Heart left ventricle (tissue), 16 donors: Measurements from ENCODE around the gene HLA-B. TPM values are rescaled to one million over a fixed set of nuclear protein-coding genes. Genes with fewer than 3 reads are reported as not detected.

Source experiments
- ATAC-seq, 4 donors: fragments of 200-7000 bp; cut with Tn5 transposase; one replicate each; pipeline ENCODE4 v1.9.1; 2020 to 2022; ENCODE audit warnings: moderate library complexity in 4 of 4, mild to moderate bottlenecking in 3 of 4, moderate number of reproducible peaks in 1 of 4
- DNase-seq, 5 donors: peaks; one replicate each; pipeline ENCODE4 v3.0.0-alpha.2; 2020
- H3K27ac ChIP-seq, 12 donors: fragments of 200-600 bp; sonication (generic) in 4 of 12; one replicate each; pipeline versions ENCODE4 v1.5.0 to v1.8.0; 2016 to 2022; ENCODE audit warnings: mild to moderate bottlenecking in 2 of 12
- H3K27me3 ChIP-seq, 9 donors: fragments of 200-600 bp; sonication (generic) in 2 of 9; one replicate each; pipeline versions ENCODE4 v1.5.1 to v1.8.0; 2016 to 2022; ENCODE audit warnings: mild to moderate bottlenecking in 3 of 9
- H3K36me3 ChIP-seq, 9 donors: fragments of 200-600 bp; sonication (generic) in 2 of 9; one replicate each; pipeline versions ENCODE4 v1.5.0 to v1.8.0; 2018 to 2022; ENCODE audit warnings: mild to moderate bottlenecking in 2 of 9
- H3K4me1 ChIP-seq, 12 donors: fragments of 200-600 bp; sonication (generic) in 4 of 12; one replicate each; pipeline versions ENCODE4 v1.5.0 to v1.8.0; 2016 to 2022; ENCODE audit warnings: mild to moderate bottlenecking in 3 of 12
- H3K4me3 ChIP-seq, 12 donors: fragments of 200-600 bp; sonication (generic) in 4 of 12; one replicate each; pipeline versions ENCODE4 v1.5.0 to v1.8.0; 2017 to 2022; ENCODE audit warnings: mild to moderate bottlenecking in 9 of 12, moderate library complexity in 4 of 12
- H3K9me3 ChIP-seq, 12 donors: fragments of 200-600 bp; sonication (generic) in 4 of 12; one replicate each; pipeline versions ENCODE4 v1.5.0 to v1.8.0; 2016 to 2022; ENCODE audit warnings: mild to moderate bottlenecking in 1 of 12
- POLR2A ChIP-seq, 2 donors: fragments of 450-650 bp; IDR thresholded peaks; one replicate each; pipeline ENCODE4 v1.6.1; 2017; ENCODE audit warnings: antibody characterized with exemption in 2 of 2, mild to moderate bottlenecking in 2 of 2, moderate library complexity in 2 of 2
- WGBS, 4 donors: extraction: QIAGEN DNeasy Blood & Tissue Kit in 2 of 4; methylation state at CpG; one replicate each; pipeline versions ENCODE4 v1.1.5 to v1.1.7; 2013 to 2018; 5-methylcytosine and 5-hydroxymethylcytosine counted together
- intact Hi-C, 10 donors: fragments of 100-400 bp; cut with DNase I; formaldehyde crosslinking; loops; one replicate each; pipeline versions ENCODE4 v1.11.1 to v1.14.2; 2022
- polyA plus RNA-seq, 2 donors: library from polyadenylated mRNA; stranded (reverse); fragments of 200-250 nt; gene quantifications; one replicate each; pipeline ENCODE4 v1.2.3, GENCODE V29; 2013
- total RNA-seq, 9 donors: library from RNA; depleted of rRNA in 2 of 9; stranded (reverse); fragments of >200 nt in 2 of 9; fragmentation: NEBNext Ultra II Directional in 3 of 9; extraction: Animal tissue kit (Norgen Biotek cat#: 25700) in 3 of 9; gene quantifications; one replicate each; pipeline versions ENCODE4 v1.1.0 to v1.2.4, GENCODE V29; 2016 to 2023
- TF ChIP-seq, protein P1 (sequence below), 12 donors: fragments of 200-600 bp; sonication (generic) in 4 of 12; IDR thresholded peaks; one replicate each; pipeline versions ENCODE4 v1.5.0 to v1.8.0; 2018 to 2022; ENCODE audit warnings: antibody characterized with exemption in 12 of 12, mild to moderate bottlenecking in 5 of 12
- donor health status: ischemic (EF 13 %, LVEDD 7.1; RV severe dilation, severe dysfunction).
- donor health status: healthy with polysubstance abuse.
- donor health status: DM: no; HTN: yes; CAD: no.
- donor health status: DM: no; HTN: no; CAD: no.
- donor health status: ischemic (EF 25% LVEDD 6.9; RV normal size, moderate dysfunction).
- donor health status: ischemic (EF 25% LVEDD 5.7; RV mildly dilated, moderate dysfunction).
- donor health status: healthy.
- donor health status: DM: yes; HTN: yes; CAD: no.
- donor health status: ischemic (EF 35%, LVEDD 5.7; RV mildly dilated, moderate dysfunction).
- donor health status: nonischemic (EF 11% LVEDD 7.7; RV severe dilation, severe dysfunction).
- donor health status: DM: yes; HTN: yes; CAD: no.
- donor health status: PGD.
- donor health status: ischemic (EF 29% LVEDD 5.4; RV normal size, mild dysfunction).
- donor health status: nonischemic (EF 23%, LVEDD 6.1; RV moderate dilation, normal function).

HLA-B gene
- total and polyA plus RNA-seq, 11 donors, result 235 to 2,858 (median 390) TPM

DNA sequence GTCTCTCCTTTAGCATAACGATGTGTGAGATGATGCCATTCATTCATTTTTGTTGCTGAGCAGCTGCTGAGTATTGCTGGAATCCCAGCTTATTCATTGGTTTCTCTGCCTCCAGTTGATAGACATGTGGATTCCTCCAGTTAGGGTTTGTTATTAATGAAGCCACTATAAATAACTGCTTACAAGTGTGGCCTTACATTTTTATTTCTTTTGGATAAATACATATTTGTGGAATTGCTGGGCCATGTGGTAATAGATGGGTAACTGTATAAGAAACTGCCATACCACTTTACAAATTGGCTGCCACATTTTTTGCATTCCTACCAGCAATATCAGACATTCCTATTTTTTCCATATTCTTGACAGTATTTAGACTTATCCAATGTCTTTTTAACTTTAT lies 2.6 kb upstream of the HLA-B start:
- TF ChIP-seq, protein P1, sequence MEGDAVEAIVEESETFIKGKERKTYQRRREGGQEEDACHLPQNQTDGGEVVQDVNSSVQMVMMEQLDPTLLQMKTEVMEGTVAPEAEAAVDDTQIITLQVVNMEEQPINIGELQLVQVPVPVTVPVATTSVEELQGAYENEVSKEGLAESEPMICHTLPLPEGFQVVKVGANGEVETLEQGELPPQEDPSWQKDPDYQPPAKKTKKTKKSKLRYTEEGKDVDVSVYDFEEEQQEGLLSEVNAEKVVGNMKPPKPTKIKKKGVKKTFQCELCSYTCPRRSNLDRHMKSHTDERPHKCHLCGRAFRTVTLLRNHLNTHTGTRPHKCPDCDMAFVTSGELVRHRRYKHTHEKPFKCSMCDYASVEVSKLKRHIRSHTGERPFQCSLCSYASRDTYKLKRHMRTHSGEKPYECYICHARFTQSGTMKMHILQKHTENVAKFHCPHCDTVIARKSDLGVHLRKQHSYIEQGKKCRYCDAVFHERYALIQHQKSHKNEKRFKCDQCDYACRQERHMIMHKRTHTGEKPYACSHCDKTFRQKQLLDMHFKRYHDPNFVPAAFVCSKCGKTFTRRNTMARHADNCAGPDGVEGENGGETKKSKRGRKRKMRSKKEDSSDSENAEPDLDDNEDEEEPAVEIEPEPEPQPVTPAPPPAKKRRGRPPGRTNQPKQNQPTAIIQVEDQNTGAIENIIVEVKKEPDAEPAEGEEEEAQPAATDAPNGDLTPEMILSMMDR (IDR thresholded peaks at IDR 0.05), result no peak
- TF ChIP-seq POLR2A (IDR thresholded peaks at IDR 0.05), result no peak
- no peak for DNase-seq
- Histone ChIP-seq H3K27ac (no peak overlapping the region), H3K4me3 (no peak overlapping the region), H3K27me3 (peaks cover 0 to 26% (median 0%) of the 10 kb centered on the region in 9 donors), H3K9me3 (no peaks in the 10 kb centered on the region), H3K4me1 (peaks cover 0 to 19% (median 0%) of the 10 kb centered on the region in 12 donors), H3K36me3 (peaks cover 0 to 15% (median 6%) of the 10 kb centered on the region in 9 donors)
- intact Hi-C loops, result loop anchor here in 2 of 10 donors (5.0 kb wide), 1 partner anchor 87 kb away; the partner anchor contains the start of gene HLA-C (in 2 of the 2)
- no peak for ATAC-seq
- WGBS, 4 donors, result 74 to 89% (median 87%) methylated on average over 1 of the region's 1 CpG

DNA sequence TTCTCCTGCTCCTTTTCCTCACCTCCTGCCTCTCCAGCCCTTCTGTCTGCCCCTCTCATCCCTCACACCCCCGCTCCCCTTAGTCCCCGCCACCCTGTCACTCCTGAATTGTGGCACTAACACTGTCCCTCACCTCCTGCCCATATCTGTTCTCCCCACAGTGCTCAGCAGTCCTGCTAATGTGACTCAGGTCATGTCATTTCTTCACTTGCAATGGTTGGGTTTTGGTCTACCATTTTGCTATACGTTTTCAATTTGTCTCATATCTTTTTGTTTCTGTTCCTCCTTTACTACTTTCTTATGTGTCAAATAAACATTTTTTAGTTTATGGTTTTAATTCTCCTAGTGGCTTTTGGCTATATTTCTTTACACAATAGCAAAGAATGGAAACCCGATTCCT lies 1.3 kb upstream of the HLA-B start:
- no peak for ATAC-seq
- Histone ChIP-seq H3K9me3 (no peaks in the 10 kb centered on the region), H3K27ac (peak overlapping the region in 5 of 12 donors; percentile 86 to 100 (median 91)), H3K27me3 (peaks cover 0 to 15% (median 0%) of the 10 kb centered on the region in 9 donors), H3K4me1 (peaks cover 0 to 30% (median 2%) of the 10 kb centered on the region in 12 donors), H3K4me3 (peak overlapping the region in 4 of 12 donors; percentile 23 to 98 (median 72)), H3K36me3 (peaks cover 0 to 28% (median 17%) of the 10 kb centered on the region in 9 donors)
- intact Hi-C loops, result loop anchor here in 2 of 10 donors (5.0 kb wide), 1 partner anchor 86 kb away; the partner anchor contains the start of gene HLA-C (in 2 of the 2)
- 36 to 53% (median 43%) methylated on average over 4 of the region's 4 CpGs for WGBS, 4 donors
- no peak for TF ChIP-seq POLR2A (IDR thresholded peaks at IDR 0.05)
- TF ChIP-seq, protein P1 (IDR thresholded peaks at IDR 0.05), result no peak
- no peak for DNase-seq

DNA sequence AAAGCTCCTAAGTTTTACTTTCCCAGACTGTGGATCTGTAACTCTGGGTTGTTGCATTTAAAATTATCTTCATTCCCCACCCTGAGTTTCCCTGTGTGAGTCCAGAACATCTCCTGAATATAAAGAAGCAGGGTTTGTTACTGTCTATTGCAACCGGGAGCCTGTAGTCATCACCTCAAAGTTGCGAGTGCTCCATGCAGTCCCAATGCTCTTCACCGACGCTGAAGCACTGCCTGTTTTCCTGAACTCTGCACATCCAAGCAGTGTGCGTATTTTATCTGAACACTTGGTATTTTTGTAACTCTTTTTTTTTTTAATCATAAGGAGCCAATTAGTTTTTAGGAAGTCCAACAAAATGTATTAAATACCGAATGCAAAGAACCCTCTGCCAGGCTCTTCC lies 907 bp upstream of the HLA-B start:
- ATAC-seq, result no peak
- DNase-seq, result no peak
- Histone ChIP-seq H3K36me3 (peaks cover 0 to 32% (median 18%) of the 10 kb centered on the region in 9 donors), H3K4me1 (peaks cover 0 to 30% (median 2%) of the 10 kb centered on the region in 12 donors), H3K27ac (peak overlapping the region in 6 of 12 donors; percentile 85 to 100 (median 90)), H3K9me3 (no peaks in the 10 kb centered on the region), H3K27me3 (peaks cover 0 to 15% (median 0%) of the 10 kb centered on the region in 9 donors), H3K4me3 (peak overlapping the region in 11 of 12 donors; percentile 15 to 98 (median 66))
- WGBS, 4 donors, result 22 to 37% (median 24%) methylated on average over 6 of the region's 6 CpGs
- intact Hi-C loops, result loop anchor here in 5 of 10 donors (1.0 to 5.0 kb wide), 5 partner anchors 9 to 161 kb away; partner anchors contain the start of gene HLA-C (in 5 of the 5)
- TF ChIP-seq, protein P1 (IDR thresholded peaks at IDR 0.05), result no peak
- TF ChIP-seq POLR2A (IDR thresholded peaks at IDR 0.05), result no peak

DNA sequence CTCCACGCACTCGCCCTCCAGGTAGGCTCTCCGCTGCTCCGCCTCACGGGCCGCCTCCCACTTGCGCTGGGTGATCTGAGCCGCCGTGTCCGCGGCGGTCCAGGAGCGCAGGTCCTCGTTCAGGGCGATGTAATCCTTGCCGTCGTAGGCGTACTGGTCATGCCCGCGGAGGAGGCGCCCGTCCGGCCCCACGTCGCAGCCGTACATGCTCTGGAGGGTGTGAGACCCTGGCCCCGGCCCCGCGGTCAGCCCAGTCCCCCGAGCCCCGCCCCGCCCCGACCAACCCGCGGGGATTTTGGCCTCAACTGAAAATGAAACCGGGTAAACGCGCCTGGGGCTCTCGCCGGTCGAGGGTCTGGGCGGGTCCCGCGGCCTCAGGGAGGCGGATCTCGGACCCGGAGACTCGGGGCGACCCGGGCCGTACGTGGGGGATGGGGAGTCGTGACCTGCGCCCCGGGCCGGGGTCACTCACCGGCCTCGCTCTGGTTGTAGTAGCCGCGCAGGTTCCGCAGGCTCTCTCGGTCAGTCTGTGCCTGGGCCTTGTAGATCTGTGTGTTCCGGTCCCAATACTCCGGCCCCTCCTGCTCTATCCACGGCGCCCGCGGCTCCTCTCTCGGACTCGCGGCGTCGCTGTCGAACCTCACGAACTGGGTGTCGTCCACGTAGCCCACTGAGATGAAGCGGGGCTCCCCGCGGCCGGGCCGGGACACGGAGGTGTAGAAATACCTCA lies 598 bp downstream of the HLA-B start:
- TF ChIP-seq POLR2A (IDR thresholded peaks at IDR 0.05), result no peak
- TF ChIP-seq, protein P1 (IDR thresholded peaks at IDR 0.05), result no peak
- ATAC-seq (peak in 3 of 4 donors; percentile 50 to 69 (median 62)), DNase-seq (peak; percentile 43 to 80 (median 70))
- H3K27me3 ChIP-seq, result peaks cover 0 to 14% (median 0%) of the 10 kb centered on the region in 9 donors
- H3K36me3 ChIP-seq, result peaks cover 0 to 34% (median 18%) of the 10 kb centered on the region in 9 donors
- peak overlapping the region; percentile 49 to 98 (median 71) for H3K4me3 ChIP-seq
- H3K4me1 ChIP-seq, result peaks cover 0 to 30% (median 2%) of the 10 kb centered on the region in 12 donors
- 0 to 5% (median 3%) methylated on average over 4 to 83 of the region's 83 CpGs for WGBS, 4 donors
- H3K9me3 ChIP-seq, result no peaks in the 10 kb centered on the region
- peak overlapping the region in 11 of 12 donors; percentile 70 to 100 (median 86) for H3K27ac ChIP-seq
- intact Hi-C loops, result loop anchor here in 4 of 10 donors (2.0 to 5.0 kb wide), 3 partner anchors 84 to 160 kb away; partner anchors contain the start of gene HLA-C (in 4 of the 4)
